Coronary artery (tissue), 2 donors: ENCODE data around the gene PDPK1.
"Not testable (repeated sequence)": the region's sequence is repeated elsewhere in the genome, so short reads cannot be mapped to it uniquely, and the experiment has no call there.

Experiments used
- DNase-seq: peaks from one replicate; pipeline ENCODE4 v3.0.0-alpha.2; 2017; ENCODE audit warnings: low spot score
- H3K27ac ChIP-seq, 2 donors: fragments of 200-600 bp; sonication (generic); one replicate each; pipeline ENCODE4 v1.5.1; 2016 to 2019
- H3K4me3 ChIP-seq: fragments of 200-600 bp; sonication (generic); 2 replicates; pipeline ENCODE4 v1.5.1; 2016; ENCODE audit warnings: mild to moderate bottlenecking, moderate library complexity
- CTCF ChIP-seq: fragments of 200-600 bp; sonication (generic); IDR thresholded peaks from one replicate; pipeline ENCODE4 v1.5.1; 2019; ENCODE audit warnings: antibody characterized with exemption

Gene PDPK1

GRCh38 chr16:2595393-2596205, 57.8 kb downstream of the PDPK1 start:
- peak; percentile 57 for DNase-seq
- no peak overlapping the region for H3K27ac ChIP-seq
- TF ChIP-seq CTCF, result no peak
- H3K4me3 ChIP-seq, result no peak overlapping the region

- Histone ChIP-seq H3K4me3 (no peak overlapping the region), H3K27ac (no peak overlapping the region)
- peak; percentile 54 for DNase-seq
- no peak for TF ChIP-seq CTCF
Observed at GRCh38 chr16:2596747-2597559, 59.1 kb downstream of the PDPK1 start.

- Histone ChIP-seq H3K4me3 (no peak overlapping the region), H3K27ac (no peak overlapping the region)
- TF ChIP-seq CTCF, result no peak
- no peak for DNase-seq
Observed at GRCh38 chr16:2597560-2597902, 59.7 kb downstream of the PDPK1 start.

- Histone ChIP-seq H3K27ac (no peak overlapping the region), H3K4me3 (no peak overlapping the region)
- DNase-seq, result peak; percentile 65
- no peak for TF ChIP-seq CTCF
Observed at GRCh38 chr16:2598133-2598641, 60.4 kb downstream of the PDPK1 start.

GRCh38 chr16:2598723-2599122, 60.9 kb downstream of the PDPK1 start:
- H3K27ac ChIP-seq, result no peak overlapping the region
- TF ChIP-seq CTCF, result no peak
- no peak overlapping the region for H3K4me3 ChIP-seq
- DNase-seq, result peak; percentile 58

GRCh38 chr16:2599165-2599564, 61.3 kb downstream of the PDPK1 start:
- not testable (repeated sequence) for H3K27ac ChIP-seq, DNase-seq, H3K4me3 ChIP-seq

- not testable (repeated sequence) for DNase-seq, H3K27ac ChIP-seq, H3K4me3 ChIP-seq
Observed at GRCh38 chr16:2599785-2600184, 62.0 kb downstream of the PDPK1 start.

- H3K27ac ChIP-seq, H3K4me3 ChIP-seq, DNase-seq: not testable (repeated sequence)
Observed at GRCh38 chr16:2601301-2602025, 63.6 kb downstream of the PDPK1 start.

GRCh38 chr16:2602175-2602574, 64.4 kb downstream of the PDPK1 start:
- not testable (repeated sequence) for H3K27ac ChIP-seq, H3K4me3 ChIP-seq, DNase-seq
